ENCODE data around the gene POLK.
A peak's percentile ranks its signal among the peaks of the same experiment; 100 is the strongest.
"Not testable (repeated sequence)": the region's sequence is repeated elsewhere in the genome, so short reads cannot be mapped to it uniquely, and the experiment has no call there.

Gene POLK

DNA sequence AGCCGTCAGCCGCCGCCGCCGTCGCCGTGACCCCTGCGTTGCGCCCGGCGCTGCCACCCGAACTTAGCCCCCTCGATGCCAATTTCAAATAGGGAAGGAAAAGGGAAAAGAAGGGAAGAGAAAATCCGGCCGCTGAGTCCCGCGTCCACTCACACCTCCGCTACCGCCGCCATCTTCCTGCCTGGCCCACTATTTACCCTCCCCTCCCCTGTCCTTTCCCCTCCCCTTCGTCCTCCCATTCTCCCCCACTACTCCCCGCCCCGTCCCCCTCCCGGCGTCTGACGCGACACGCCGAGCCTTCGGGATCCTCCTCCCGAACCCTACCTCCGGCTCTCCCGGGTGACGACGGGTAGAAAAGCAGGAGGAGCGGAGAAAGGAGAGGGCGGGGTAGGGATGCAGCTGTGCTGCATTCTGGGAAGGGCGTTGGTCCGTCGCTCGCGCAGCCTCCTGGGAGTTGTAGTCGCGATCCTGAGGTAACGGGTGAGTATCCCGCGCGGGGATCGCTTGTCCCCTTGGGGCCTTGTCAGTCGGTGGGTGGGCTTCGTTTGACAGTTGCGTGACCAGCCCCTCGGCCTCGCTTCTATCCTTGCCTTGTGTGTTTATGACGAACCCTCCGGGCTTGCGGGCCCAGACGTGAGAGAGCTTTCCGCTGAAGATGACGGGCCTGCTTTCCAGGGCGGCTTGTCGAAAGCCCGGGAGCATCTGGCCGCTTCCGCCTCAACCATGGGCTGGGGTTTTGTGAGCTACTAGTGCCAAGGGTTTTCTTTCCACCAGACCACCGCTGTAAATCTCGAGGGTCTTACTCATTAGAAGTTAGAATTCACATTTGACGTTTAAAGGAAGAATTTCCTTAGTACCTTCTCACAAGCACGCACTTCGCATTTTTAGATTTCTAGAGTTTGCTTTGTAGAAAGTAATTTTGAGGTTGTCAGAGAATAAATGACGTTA, at the start of gene POLK, which contains the start of gene CERT1:
POLK (plus strand) TSS at position 457 of the 948 bp plus-strand sequence.
CERT1 (minus strand) TSS at position 195 of the 948 bp plus-strand sequence. CDS start 422 bp downstream, outside the sequence.
- peak; percentile 94 for DNase-seq

- DNase-seq = no peak
Measured at GRCh38 chr5:75463726-75464125, 48.0 kb upstream of the POLK start.

DNA sequence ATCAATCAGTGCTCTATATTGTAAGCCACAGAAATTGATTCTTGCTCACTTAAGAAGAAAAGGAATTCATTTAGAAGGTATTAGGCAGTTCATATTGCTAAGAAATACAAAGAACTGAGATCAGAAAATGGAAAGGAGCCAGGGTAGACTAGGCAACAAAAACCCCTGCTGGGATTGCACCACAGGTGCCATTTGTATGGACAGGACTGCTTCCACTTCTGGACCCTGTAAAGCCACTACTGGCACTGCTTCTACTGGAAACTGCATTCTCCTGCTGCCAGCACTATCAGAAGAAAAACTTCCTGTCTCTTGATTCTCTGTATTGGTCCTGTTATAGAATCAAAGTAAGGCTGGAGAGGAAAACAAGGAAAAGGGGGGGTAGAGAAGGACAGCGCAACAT, 46.2 kb upstream of the POLK start:
- no peak for DNase-seq

- DNase-seq = no peak
Measured at GRCh38 chr5:75466006-75466716, 45.5 kb upstream of the POLK start.

DNA sequence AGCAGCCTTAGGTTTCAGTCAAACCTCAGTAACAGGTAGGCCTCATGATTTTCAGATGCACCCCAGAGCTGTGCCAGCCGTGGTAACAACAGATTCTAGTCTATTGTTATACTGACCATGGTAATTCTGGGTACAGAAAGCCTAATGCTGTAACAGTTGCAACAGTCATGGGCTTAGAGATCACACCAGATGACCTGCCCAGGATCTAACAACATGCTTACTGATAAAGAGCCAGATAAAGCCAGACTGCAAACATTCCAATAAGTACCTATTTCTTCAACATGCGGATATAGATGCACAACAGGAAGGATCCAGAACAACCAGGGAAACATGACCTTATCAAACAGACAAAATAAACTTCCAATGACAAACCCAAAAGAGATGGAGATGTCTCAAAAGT, 43.1 kb upstream of the POLK start:
- DNase-seq = no peak

GRCh38 chr5:75469017-75469416, 42.7 kb upstream of the POLK start:
- no peak for DNase-seq

GRCh38 chr5:75471193-75471592, 40.5 kb upstream of the POLK start:
- DNase-seq = no peak

- DNase-seq = no peak
Measured at GRCh38 chr5:75472973-75473372, 38.7 kb upstream of the POLK start.

GRCh38 chr5:75473463-75473862, 38.2 kb upstream of the POLK start:
- no peak for DNase-seq

DNA sequence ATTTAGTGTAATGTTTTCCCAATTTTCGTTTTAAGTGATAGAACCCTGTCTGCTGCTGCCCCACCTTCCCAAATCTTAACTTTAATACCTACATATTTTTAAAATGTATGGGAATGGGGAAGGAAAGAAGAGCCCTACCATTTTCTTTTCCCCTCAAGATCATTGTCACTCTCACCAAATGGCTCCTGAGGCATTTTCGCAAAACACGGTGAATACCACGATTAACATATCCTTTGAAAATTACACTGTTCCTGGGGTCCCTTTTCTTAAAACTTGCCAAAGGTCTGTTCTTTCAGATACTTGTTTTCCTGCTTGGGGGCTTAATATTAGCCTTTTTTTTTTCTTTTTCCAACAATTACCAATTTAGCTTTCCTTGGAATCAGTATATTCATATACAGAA, 36.3 kb upstream of the POLK start:
- no peak for DNase-seq

GRCh38 chr5:75481024-75481423, 30.7 kb upstream of the POLK start:
- no peak for DNase-seq

- DNase-seq = no peak
Measured at GRCh38 chr5:75482482-75482881, 29.2 kb upstream of the POLK start.

GRCh38 chr5:75484605-75485004, 27.1 kb upstream of the POLK start:
- DNase-seq = no peak

GRCh38 chr5:75489847-75490246, 21.8 kb upstream of the POLK start:
- DNase-seq = not testable (repeated sequence)

GRCh38 chr5:75491621-75492020, 20.1 kb upstream of the POLK start:
- no peak for DNase-seq

DNA sequence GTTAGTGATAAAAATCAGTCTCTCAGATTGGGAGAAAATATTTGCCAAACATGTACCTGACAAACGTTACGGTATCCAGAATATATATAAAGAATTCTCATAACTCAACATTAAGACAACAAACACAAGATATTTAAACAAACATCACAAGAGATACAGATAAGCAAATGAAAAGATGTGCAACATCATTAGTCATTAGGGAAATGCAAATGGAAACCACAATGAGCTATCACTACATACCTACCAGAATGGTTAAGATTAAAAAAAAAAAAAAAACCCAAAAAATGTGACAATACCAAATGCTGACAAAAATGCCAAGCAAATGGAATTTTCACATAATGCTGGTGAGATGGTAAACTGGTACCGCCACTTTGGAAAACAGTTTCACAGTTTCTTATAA, 15.7 kb upstream of the POLK start:
- DNase-seq = no peak

DNA sequence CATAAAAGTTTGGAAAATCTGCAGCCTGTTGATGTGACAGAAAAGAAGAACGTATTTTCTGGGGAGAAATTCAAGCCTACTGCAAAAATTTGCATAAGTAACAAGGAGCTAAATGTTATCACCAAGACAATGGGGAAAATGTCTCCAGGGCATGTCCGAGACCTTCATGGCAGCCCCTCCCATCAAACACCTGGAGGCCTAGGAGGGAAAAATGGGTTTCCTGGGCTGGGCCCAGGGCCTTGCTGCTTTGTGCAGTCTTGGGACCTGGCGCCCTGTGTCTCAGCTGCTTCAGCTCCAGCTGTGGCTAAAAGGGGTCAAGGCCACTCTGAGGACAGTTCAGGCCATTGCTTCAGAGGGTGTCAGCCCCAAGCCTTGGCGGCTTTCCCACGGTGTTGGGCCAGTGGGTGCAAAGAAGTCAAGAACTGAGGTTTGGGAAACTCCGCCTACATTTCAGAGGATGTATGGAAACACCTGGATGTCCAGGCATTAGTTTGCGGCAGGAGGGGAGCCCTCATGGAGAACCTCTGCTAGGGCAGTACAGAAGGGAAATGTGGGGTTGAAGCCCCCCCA, 13.4 kb upstream of the POLK start:
- no peak for DNase-seq

- DNase-seq = not testable (repeated sequence)
Measured at GRCh38 chr5:75498875-75499274, 12.8 kb upstream of the POLK start.

DNA sequence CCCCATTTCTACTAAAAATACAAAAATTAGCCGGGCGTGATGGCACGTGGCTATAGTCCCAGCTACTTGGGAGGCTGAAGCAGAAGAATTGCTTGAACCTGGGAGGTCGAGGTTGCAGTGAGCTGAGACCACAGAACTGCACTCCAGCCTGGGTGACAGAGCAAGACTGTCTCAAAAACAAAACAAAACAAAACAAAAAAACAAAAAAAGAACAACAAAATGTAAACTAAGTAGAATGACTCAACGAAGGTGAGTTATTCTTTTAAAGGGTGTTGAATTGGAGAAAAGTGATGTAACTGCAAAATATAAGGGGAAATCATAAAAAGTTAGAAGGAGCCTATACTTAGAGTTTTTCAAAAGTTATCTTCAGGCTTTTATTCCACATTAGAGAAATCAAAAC, 6.6 kb upstream of the POLK start:
- not testable (repeated sequence) for DNase-seq

DNA sequence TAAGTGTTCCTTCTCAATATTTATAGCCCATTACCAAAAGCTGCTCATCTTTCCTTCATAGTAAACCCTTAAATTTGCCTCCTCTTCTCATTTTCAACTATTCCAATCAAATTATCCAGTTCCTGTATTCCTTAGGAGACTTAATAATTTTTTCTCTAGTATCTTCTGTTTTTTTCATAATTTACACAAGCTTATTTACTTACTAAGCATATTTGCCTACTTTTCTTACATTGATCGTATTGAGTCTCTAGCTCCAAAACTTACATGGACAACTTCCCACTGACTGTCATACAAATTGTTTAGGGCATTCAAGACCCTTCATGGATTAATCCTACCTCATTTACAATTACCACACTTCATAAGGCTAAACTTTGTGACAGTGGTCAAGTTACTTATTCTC, 3.9 kb upstream of the POLK start:
- no peak for DNase-seq

GRCh38 chr5:75509546-75509945, 2.1 kb upstream of the POLK start:
- DNase-seq = no peak

DNA sequence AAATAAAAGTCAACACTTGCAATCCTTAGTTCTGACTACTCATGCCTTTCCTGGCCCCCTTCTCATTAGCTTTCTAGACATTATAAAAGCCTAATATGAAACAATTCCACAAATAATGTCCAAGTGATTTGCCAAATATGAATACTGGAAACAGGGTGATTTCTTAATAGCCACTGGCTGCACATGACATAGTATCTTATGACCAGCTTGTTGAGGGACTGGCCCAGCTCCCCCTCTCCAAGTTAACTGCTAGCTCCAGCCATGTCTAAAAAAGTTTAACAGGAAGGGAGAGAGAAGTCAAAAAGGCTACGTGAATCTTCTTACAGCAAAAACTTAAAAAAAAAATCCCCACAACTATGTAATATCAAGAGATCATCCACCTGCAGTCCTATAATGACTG, 1.7 kb upstream of the POLK start:
- DNase-seq = no peak

DNA sequence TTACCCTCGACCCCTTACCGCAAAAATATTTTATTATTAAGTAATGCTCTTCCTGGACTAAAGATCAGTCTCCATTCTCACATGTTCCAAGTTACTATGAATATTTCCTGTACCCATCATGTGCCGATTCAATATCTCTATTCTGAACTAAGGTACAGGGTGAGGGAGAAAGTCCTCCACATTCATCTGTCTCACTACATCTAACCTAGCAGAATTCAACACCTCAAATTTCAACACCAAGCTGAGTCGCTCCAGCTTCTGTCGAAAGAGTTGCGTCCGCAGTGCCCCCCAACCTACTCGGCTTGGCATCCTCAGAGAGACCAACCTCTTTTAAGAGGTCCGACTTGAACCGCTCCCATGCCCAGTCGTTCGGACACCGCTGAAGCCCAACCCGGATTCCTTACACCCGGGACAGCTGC, 1.3 kb upstream of the POLK start:
- no peak for DNase-seq

Measured in activated effector memory CD4-positive, alpha-beta T cell treated with Interleukin-2 at 50 U/mL for 16 hours (primary cell).